MCF 10A (cell line): ENCODE measurements around the gene MGMT. TPM values are rescaled to one million over a fixed set of nuclear protein-coding genes. Genes with fewer than 3 reads are reported as not detected.

Experiments used
- BruUV-seq: library from RNA; stranded (reverse); fragments of 400-500 nt; replicated peaks from 2 replicates; lab custom pipeline; 2021; lab: Mats Ljungman, UMichigan
- CTCF ChIA-PET: fragments of 300-600 bp; sonication (Branson Sonifier 250); formaldehyde crosslinking; extraction: SDS; loops from one replicate; lab custom pipeline; 2021; ENCODE audit warnings: antibody characterized with exemption, inconsistent platforms; lab: Yijun Ruan, JAX
- POLR2A ChIA-PET: fragments of 300-600, 350-650 bp; sonication (Branson Sonifier 250); formaldehyde crosslinking; extraction: SDS; loops from one replicate; lab custom pipeline; 2020; ENCODE audit warnings: antibody characterized with exemption, inconsistent platforms; lab: Yijun Ruan, JAX
- DNase-seq: peaks from one replicate; pipeline ENCODE4 v3.0.0-alpha.2; 2018; ENCODE audit not compliant: unreplicated experiment
- H3K27ac Mint-ChIP-seq: one replicate; pipeline ENCODE4 v1.8.0; 2022; ENCODE audit warnings: mild to moderate bottlenecking, low read depth, mixed read lengths; ENCODE audit not compliant: unreplicated experiment
- H3K27me3 Mint-ChIP-seq: one replicate; pipeline ENCODE4 v1.8.0; 2022; ENCODE audit warnings: mixed read lengths; ENCODE audit not compliant: insufficient read depth, unreplicated experiment
- H3K36me3 Mint-ChIP-seq: one replicate; pipeline ENCODE4 v1.8.0; 2022; ENCODE audit warnings: mild to moderate bottlenecking, moderate library complexity, mixed read lengths; ENCODE audit not compliant: insufficient read depth, unreplicated experiment
- H3K4me1 Mint-ChIP-seq: one replicate; pipeline ENCODE4 v1.8.0; 2022; ENCODE audit warnings: mixed read lengths; ENCODE audit not compliant: insufficient read depth, unreplicated experiment
- H3K4me3 Mint-ChIP-seq: one replicate; pipeline ENCODE4 v1.8.0; 2022; ENCODE audit warnings: mild to moderate bottlenecking, moderate library complexity, mixed read lengths; ENCODE audit not compliant: unreplicated experiment
- H3K9me3 Mint-ChIP-seq: one replicate; pipeline ENCODE4 v1.8.0; 2022; ENCODE audit warnings: mixed read lengths; ENCODE audit not compliant: unreplicated experiment
- CTCF ChIP-seq: fragments of 200-600 bp; IDR thresholded peaks from one replicate; pipeline ENCODE4 v1.8.0; 2022; ENCODE audit warnings: antibody characterized with exemption, mild to moderate bottlenecking; ENCODE audit not compliant: unreplicated experiment
- intact Hi-C: fragments of 100-400 bp; cut with micrococcal nuclease; formaldehyde crosslinking; loops from 2 replicates; pipeline ENCODE4 v1.14.1; 2022
- total RNA-seq: library from RNA; stranded (reverse); gene quantifications from 2 replicates; pipeline ENCODE4 v1.2.3, GENCODE V29; 2022

MGMT gene
- total RNA-seq, 1 experiment from 2014 or later: 18.0 TPM

- H3K4me1 Mint-ChIP-seq: peaks cover 6% of the 10 kb centered on the region
- CTCF ChIA-PET: interaction anchor here (0.5 to 1.1 kb wide), 2 partner anchors 11 to 66 kb away, joined by 3 to 4 read pairs; no protein-coding TSS in a partner anchor
- no peak for TF ChIP-seq CTCF
These were observed 227.7 kb downstream of the MGMT start for GRCh38 chr10:129694691-129695243.

GRCh38 chr10:129695671-129696070 lies 228.6 kb downstream of the MGMT start:
- no peak for DNase-seq
- intact Hi-C loops: no loop called here
- TF ChIP-seq CTCF: no peak
- H3K4me1 Mint-ChIP-seq: peaks cover 1% of the 10 kb centered on the region
- no peak overlapping the region for H3K27ac Mint-ChIP-seq
- ChIA-PET CTCF (interaction anchor here (0.5 kb wide), 1 partner anchor 65 kb away, joined by 3 read pairs; no protein-coding TSS in a partner anchor), POLR2A (no interaction called here)
- H3K27me3 Mint-ChIP-seq: no peaks in the 10 kb centered on the region
- H3K4me3 Mint-ChIP-seq: no peak overlapping the region
- H3K9me3 Mint-ChIP-seq: peaks cover 1% of the 10 kb centered on the region
- BruUV-seq: no TSS peak
- H3K36me3 Mint-ChIP-seq: peaks cover 15% of the 10 kb centered on the region

More at GRCh38 chr10:129694691-129695243, 227.7 kb downstream of the MGMT start:
- peaks cover 11% of the 10 kb centered on the region for H3K36me3 Mint-ChIP-seq
- no TSS peak for BruUV-seq
- H3K9me3 Mint-ChIP-seq: peaks cover 6% of the 10 kb centered on the region
- intact Hi-C loops: no loop called here
- no peak overlapping the region for H3K4me3 Mint-ChIP-seq
- H3K27ac Mint-ChIP-seq: no peak overlapping the region
- H3K27me3 Mint-ChIP-seq: no peaks in the 10 kb centered on the region
- POLR2A ChIA-PET: no interaction called here
- no peak for DNase-seq

GRCh38 chr10:129696636-129697035 lies 229.6 kb downstream of the MGMT start:
- Mint-ChIP-seq H3K27me3 (no peaks in the 10 kb centered on the region), H3K4me1 (no peaks in the 10 kb centered on the region), H3K4me3 (no peak overlapping the region), H3K9me3 (no peaks in the 10 kb centered on the region), H3K27ac (no peak overlapping the region), H3K36me3 (peaks cover 8% of the 10 kb centered on the region)
- ChIA-PET POLR2A (no interaction called here), CTCF (no interaction called here)
- BruUV-seq: no TSS peak
- no peak for DNase-seq
- no peak for TF ChIP-seq CTCF
- intact Hi-C loops: no loop called here

GRCh38 chr10:129697463-129698247 lies 230.6 kb downstream of the MGMT start:
- no peak for TF ChIP-seq CTCF
- CTCF ChIA-PET: no interaction called here
- no TSS peak for BruUV-seq
- Mint-ChIP-seq H3K36me3 (peaks cover 8% of the 10 kb centered on the region), H3K9me3 (no peaks in the 10 kb centered on the region), H3K27ac (no peak overlapping the region), H3K4me3 (no peak overlapping the region), H3K27me3 (no peaks in the 10 kb centered on the region), H3K4me1 (no peaks in the 10 kb centered on the region)
- intact Hi-C loops: no loop called here
- POLR2A ChIA-PET: no interaction called here
- no peak for DNase-seq
